Common myeloid progenitor, CD34-positive (primary cell): ENCODE results near the gene CLN6.

ENCODE experiments used
- CTCF ChIA-PET: fragments of 350-600 bp; sonication (Branson Sonifier 250); formaldehyde crosslinking; loops from one replicate; lab custom pipeline; 2021; ENCODE audit warnings: antibody characterized with exemption; lab: Charles Lee
- POLR2A ChIA-PET: fragments of 350-600 bp; sonication (Branson Sonifier 250); formaldehyde crosslinking; loops from one replicate; lab custom pipeline; 2021; ENCODE audit warnings: antibody characterized with exemption; lab: Charles Lee
- DNase-seq, 3 donors: peaks; one replicate each; pipeline versions ENCODE4 v3.0.0 to v3.0.0-alpha.2; 2013
- H3K27ac ChIP-seq, 2 experiments: 1 replicate in 1 of 2; 2 replicates in 1 of 2; pipeline ENCODE4 v1.7.0; 2013; ENCODE audit warnings: inconsistent platforms in 2 of 2, low read length in 2 of 2, mild to moderate bottlenecking in 2 of 2, low read depth in 1 of 2, moderate library complexity in 1 of 2; ENCODE audit not compliant: severe bottlenecking in 2 of 2, insufficient read depth in 1 of 2, poor library complexity in 1 of 2
- H3K27me3 ChIP-seq, 5 experiments: replicated peaks in 2 of 5; 1 replicate in 3 of 5; 2 replicates in 2 of 5; pipeline versions ENCODE4 v1.6.1 to v1.7.0; 2013; ENCODE audit warnings: low read length in 4 of 5, mild to moderate bottlenecking in 2 of 5, moderate library complexity in 2 of 5, inconsistent platforms in 1 of 5; ENCODE audit not compliant: insufficient read depth in 5 of 5, control insufficient read depth in 4 of 5
- H3K36me3 ChIP-seq, 4 experiments: 1 replicate in 2 of 4; 2 replicates in 2 of 4; pipeline versions ENCODE4 v1.6.1 to v1.7.0; 2013; ENCODE audit warnings: low read length in 3 of 4, control low read depth in 1 of 4, mild to moderate bottlenecking in 1 of 4; ENCODE audit not compliant: control insufficient read depth in 4 of 4, insufficient read depth in 4 of 4
- H3K4me1 ChIP-seq, 4 experiments: 1 replicate in 3 of 4; 2 replicates in 1 of 4; pipeline versions ENCODE4 v1.6.1 to v1.7.1; 2013; ENCODE audit warnings: low read length in 3 of 4, mild to moderate bottlenecking in 3 of 4, control low read depth in 1 of 4, inconsistent platforms in 1 of 4, moderate library complexity in 1 of 4; ENCODE audit not compliant: control insufficient read depth in 4 of 4, insufficient read depth in 4 of 4; ENCODE audit errors: control extremely low read depth in 1 of 4
- H3K4me3 ChIP-seq, 7 experiments: 1 replicate in 4 of 7; 2 replicates in 3 of 7; pipeline versions ENCODE4 v1.5.1 to v1.7.0; 2013; ENCODE audit warnings: mild to moderate bottlenecking in 7 of 7, low read length in 6 of 7, moderate library complexity in 6 of 7, inconsistent platforms in 2 of 7, low read depth in 2 of 7, control low read depth in 1 of 7; ENCODE audit not compliant: insufficient read depth in 4 of 7, control insufficient read depth in 1 of 7; ENCODE audit errors: extremely low read depth in 1 of 7
- H3K9me3 ChIP-seq, 5 experiments: 1 replicate in 4 of 5; 2 replicates in 1 of 5; pipeline versions ENCODE4 v1.6.1 to v1.7.1; 2013; ENCODE audit warnings: low read length in 4 of 5, mild to moderate bottlenecking in 2 of 5, inconsistent platforms in 1 of 5, low read depth in 1 of 5, moderate library complexity in 1 of 5; ENCODE audit not compliant: control insufficient read depth in 4 of 5, insufficient read depth in 2 of 5; ENCODE audit errors: control extremely low read depth in 1 of 5
- WGBS: methylation state at CpG from one replicate; pipeline ENCODE4 v1.1.5; 2013; ENCODE audit not compliant: insufficient coverage; 5-methylcytosine and 5-hydroxymethylcytosine counted together

The CLN6 gene

DNA sequence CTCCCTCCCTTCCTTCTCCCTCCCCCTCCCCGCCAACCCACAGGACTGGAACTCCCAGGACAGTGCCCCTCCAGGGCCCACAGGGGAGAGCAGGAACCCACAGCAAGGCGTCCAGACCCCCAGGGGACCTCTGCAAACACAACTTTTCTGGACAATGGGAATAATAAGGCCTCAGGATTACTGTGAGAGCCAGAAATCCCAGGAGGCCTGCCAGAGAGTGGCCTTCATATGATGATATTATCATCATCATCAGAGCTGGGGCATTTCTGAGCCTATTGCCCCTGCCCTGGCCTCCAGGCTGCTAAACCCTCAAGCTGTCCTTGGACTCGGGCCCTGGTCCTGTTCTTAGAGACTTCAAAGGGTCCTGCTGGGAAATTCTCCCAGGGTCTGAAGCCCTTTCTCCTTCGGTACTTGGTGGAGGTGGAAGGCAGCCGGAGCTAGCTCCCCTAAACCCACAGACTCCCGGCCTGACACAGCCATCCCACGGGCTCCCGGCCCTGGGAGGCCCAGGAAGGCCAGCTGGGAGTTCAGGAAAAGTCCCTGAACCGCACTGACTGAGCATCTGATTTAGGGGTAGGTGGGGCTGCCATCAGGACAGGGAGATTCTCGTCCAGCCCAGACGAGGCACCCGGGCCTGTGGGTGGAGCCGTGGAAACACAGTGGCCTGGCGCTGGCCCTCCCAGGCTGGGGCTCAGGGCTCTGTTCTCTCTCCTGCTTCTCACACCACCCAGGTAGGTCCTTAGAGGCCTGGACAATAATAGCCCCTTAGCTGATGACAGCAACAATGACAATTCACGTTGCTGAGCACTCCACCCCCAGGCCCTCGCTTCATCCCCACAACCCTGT lies 29.3 kb downstream of the CLN6 start:
- WGBS: 96% methylated on average over 9 of the region's 16 CpGs
- no peaks in the 10 kb centered on the region for H3K9me3 ChIP-seq
- no peaks in the 10 kb centered on the region for H3K27me3 ChIP-seq
- peaks cover 5 to 18% (median 16%) of the 10 kb centered on the region in 4 experiments for H3K4me1 ChIP-seq
- no peak overlapping the region for H3K4me3 ChIP-seq
- peaks cover 0 to 32% (median 16%) of the 10 kb centered on the region in 4 experiments for H3K36me3 ChIP-seq
- ChIA-PET POLR2A (no interaction called here), CTCF (no interaction called here)
- DNase-seq: no peak
- no peak overlapping the region for H3K27ac ChIP-seq

DNA sequence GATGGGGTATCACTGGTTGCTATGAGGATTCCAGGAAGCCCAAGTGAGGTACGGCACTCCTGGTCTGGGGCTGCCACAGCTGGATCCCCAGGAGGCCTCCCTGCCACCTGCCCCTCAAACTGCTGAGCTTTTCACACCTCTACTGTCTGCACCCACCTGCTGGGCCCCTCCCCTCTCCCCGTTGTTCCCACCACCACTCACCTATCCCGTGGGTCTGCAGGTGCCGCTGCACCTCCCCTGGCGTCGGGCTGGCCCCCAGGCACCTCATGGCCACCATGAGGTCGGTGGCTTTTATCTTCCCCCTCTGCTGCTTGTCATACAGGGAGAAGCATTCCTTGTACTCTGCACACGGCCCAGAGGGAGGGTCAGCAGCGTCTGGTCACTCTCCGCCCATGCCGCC lies 30.2 kb downstream of the CLN6 start:
- ChIA-PET CTCF (no interaction called here), POLR2A (interaction anchor here (0.6 kb wide), 1 partner anchor 264 kb away, joined by 3 read pairs; no protein-coding TSS in a partner anchor)
- peaks cover 0 to 32% (median 16%) of the 10 kb centered on the region in 4 experiments for H3K36me3 ChIP-seq
- H3K4me1 ChIP-seq: peaks cover 0 to 9% (median 7%) of the 10 kb centered on the region in 4 experiments
- 93% methylated on average over 6 of the region's 11 CpGs for WGBS
- no peak overlapping the region for H3K27ac ChIP-seq
- no peak overlapping the region for H3K4me3 ChIP-seq
- no peak for DNase-seq
- H3K9me3 ChIP-seq: no peaks in the 10 kb centered on the region
- no peaks in the 10 kb centered on the region for H3K27me3 ChIP-seq

DNA sequence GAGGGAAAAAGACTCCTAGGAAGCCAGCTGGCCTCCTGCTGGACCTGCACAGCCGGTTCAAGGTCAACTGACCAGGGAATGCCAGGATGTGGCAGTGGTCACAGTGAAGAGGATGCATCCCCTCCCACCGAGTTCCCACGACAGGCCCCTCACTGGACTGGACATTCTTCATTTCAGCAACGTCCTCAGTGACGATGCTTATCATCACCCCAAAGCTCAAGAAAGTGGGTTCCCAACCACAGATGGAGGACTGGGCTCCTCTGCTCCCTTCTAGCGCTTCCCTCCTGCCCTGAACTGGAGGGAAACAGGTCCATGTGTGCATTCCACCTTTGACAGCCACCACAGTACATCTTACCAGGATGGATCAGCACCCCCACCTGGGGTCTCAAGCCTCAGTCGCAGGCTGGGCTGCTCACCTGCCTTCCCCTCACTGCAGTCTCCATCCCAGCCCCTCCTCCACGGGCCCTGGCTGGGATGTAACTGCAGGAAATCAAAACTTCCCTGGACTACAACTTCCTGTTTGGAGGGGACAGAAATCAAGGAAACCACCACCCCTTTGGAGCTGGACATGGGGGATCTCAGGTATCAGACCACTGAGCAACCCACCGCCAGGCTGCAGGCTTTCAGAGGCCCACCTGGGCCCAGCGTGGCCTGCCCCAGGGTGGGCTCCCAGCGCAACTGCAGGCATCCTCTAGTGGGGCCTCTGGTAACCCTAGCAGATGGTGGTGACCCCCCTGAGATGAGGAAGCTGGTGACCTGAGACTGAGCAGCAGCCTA lies 31.7 kb downstream of the CLN6 start:
- 95% methylated on average over 10 of the region's 11 CpGs for WGBS
- no peaks in the 10 kb centered on the region for H3K27me3 ChIP-seq
- ChIA-PET CTCF (interaction anchor here (0.8 to 4.7 kb wide), 4 partner anchors 9 to 21 kb away, joined by 3 to 21 read pairs (median 4); no protein-coding TSS in a partner anchor), POLR2A (no interaction called here)
- no peak for DNase-seq
- no peaks in the 10 kb centered on the region for H3K9me3 ChIP-seq
- H3K4me3 ChIP-seq: no peak overlapping the region
- H3K36me3 ChIP-seq: peaks cover 0 to 37% (median 25%) of the 10 kb centered on the region in 4 experiments
- H3K27ac ChIP-seq: no peak overlapping the region
- H3K4me1 ChIP-seq: peaks cover 0 to 4% (median 0%) of the 10 kb centered on the region in 4 experiments

DNA sequence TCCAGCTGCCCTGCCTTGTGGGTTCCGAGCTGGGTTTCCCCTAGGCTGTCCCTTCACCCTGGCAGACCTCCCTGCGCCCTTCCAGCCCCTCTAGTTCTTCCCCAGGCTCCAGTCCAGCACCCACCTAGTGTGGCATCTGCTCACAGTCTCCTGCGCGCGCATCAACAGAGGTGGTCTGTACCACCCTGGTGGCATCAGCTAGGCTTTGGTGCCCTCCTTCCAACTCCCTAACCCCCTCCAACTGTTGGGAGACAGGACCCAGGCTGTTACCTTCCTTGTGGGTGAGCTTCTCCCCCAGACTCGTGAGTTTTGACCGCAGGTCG lies 32.4 kb downstream of the CLN6 start:
- Histone ChIP-seq H3K27ac (no peak overlapping the region), H3K36me3 (peaks cover 4 to 44% (median 29%) of the 10 kb centered on the region in 4 experiments), H3K4me1 (peaks cover 0 to 4% (median 0%) of the 10 kb centered on the region in 4 experiments), H3K9me3 (no peaks in the 10 kb centered on the region), H3K4me3 (no peak overlapping the region), H3K27me3 (no peaks in the 10 kb centered on the region)
- 88% methylated on average over 8 of the region's 8 CpGs for WGBS
- no peak for DNase-seq
- POLR2A ChIA-PET: no interaction called here
- CTCF ChIA-PET: interaction anchor here (1.1 to 4.7 kb wide), 6 partner anchors 10 to 33 kb away, joined by 3 to 21 read pairs (median 4); partner anchors contain the start of gene CLN6

DNA sequence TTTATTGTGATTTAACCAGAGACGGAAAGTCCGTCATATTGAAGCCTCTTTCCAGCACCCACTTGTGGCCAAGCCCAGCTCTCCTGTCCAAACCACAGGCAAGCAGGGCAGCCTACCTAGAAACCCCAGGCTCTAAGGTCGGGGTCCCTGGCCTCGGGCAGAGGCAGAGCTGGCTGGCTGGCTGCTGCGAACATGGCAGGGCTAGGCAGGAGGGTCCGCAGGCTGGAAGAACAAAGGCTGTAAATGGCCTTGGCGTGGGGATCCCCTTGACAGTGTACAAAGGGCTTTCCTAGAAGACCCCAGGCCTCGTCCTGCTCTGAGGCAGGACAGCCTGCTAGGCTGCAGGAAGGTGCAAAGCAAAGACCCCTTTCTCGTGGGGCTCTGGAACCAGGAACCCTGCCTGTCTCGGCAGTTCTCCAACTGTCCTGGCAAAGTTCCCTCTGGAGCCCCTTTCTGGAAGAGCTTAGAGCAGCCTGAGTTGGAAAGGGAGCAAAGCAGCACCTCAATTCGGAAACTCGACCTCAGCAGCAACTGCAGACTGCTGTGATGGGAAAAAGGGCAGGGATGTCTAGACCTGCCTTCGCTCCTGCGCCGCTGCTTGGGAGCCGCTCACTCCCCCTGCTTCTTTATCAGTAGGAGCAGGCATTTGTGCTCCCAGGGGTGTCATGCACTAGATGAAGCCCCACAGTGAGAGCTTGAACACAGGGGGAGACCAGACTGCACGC lies 32.9 kb downstream of the CLN6 start:
- H3K27ac ChIP-seq: no peak overlapping the region
- no peak for DNase-seq
- H3K9me3 ChIP-seq: no peaks in the 10 kb centered on the region
- ChIA-PET CTCF (interaction anchor here (1.1 to 4.7 kb wide), 7 partner anchors 9 to 33 kb away, joined by 3 to 21 read pairs (median 4); partner anchors contain the start of genes CALML4 and CLN6), POLR2A (no interaction called here)
- 97% methylated on average over 17 of the region's 17 CpGs for WGBS
- H3K4me1 ChIP-seq: peaks cover 0 to 2% (median 0%) of the 10 kb centered on the region in 4 experiments
- no peaks in the 10 kb centered on the region for H3K27me3 ChIP-seq
- peaks cover 4 to 49% (median 32%) of the 10 kb centered on the region in 4 experiments for H3K36me3 ChIP-seq
- H3K4me3 ChIP-seq: no peak overlapping the region

DNA sequence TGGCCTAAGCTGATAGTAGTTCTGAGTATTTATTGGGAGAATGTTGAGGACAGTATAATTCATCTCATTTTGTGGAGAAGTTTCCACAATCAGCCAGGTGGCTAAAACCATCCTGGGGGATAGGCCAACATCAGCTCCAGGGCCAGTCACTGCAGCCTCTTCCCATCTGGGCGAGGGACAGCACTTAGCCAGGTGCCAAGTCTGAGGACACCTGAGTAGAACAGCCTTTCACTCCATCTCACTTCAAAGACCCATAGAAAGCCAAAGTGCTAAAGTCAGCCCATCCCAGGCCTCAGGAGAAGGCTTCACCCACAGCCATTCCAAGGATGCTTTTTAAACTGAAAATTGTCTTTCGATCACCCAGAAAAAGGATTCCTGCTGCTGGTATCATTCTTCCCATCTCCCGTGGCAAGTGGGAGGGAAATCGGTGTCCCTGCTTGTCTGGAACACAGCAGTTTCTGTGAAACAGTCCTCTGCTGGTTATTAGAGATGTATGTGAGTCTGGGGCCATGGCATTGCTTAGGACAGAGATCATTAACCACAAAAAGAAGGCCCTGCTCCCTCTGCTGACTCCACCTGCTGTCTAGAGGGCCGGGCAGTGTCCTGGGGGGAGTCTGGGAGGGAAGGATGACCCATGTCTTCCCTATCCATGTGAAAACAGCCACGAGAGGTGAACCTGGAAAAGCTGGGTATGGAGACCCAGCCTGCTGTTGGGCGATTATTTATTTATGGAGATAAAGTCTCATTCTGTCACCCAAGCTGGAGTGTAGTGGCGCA lies 34.0 kb downstream of the CLN6 start:
- DNase-seq: no peak
- 96% methylated on average over 7 of the region's 8 CpGs for WGBS
- no peak overlapping the region for H3K4me3 ChIP-seq
- no peak overlapping the region for H3K27ac ChIP-seq
- POLR2A ChIA-PET: interaction anchor here (0.5 to 0.7 kb wide), 3 partner anchors 141 to 845 kb away, joined by 4 to 8 read pairs (median 5); partner anchors contain the start of gene PIAS1
- H3K4me1 ChIP-seq: no peaks in the 10 kb centered on the region
- no peaks in the 10 kb centered on the region for H3K27me3 ChIP-seq
- H3K9me3 ChIP-seq: no peaks in the 10 kb centered on the region
- CTCF ChIA-PET: interaction anchor here (0.6 to 4.7 kb wide), 15 partner anchors 10 to 258 kb away, joined by 3 to 21 read pairs (median 5); partner anchors contain the start of genes CALML4 and CLN6
- peaks cover 4 to 52% (median 35%) of the 10 kb centered on the region in 4 experiments for H3K36me3 ChIP-seq
